H1 (cell line): ENCODE measurements around the gene DVL1. TPM values are rescaled to one million over a fixed set of nuclear protein-coding genes. Genes with fewer than 3 reads are reported as not detected.

ENCODE experiments used
- CTCF ChIA-PET: fragments of 300-600 bp; sonication (Branson Sonifier 250); formaldehyde crosslinking; loops from one replicate; lab custom pipeline; 2021; ENCODE audit not compliant: partially characterized antibody; lab: Charles Lee
- POLR2A ChIA-PET: fragments of 300-600 bp; sonication (Branson Sonifier 250); formaldehyde crosslinking; loops from one replicate; lab custom pipeline; 2021; ENCODE audit warnings: inconsistent platforms; ENCODE audit not compliant: partially characterized antibody; lab: Charles Lee
- DNase-seq, 2 experiments: peaks; one replicate each; pipeline versions ENCODE4 v3.0.0 to v3.0.0-alpha.2; 2010 to 2022; ENCODE audit warnings: low spot score in 2 of 2, low read depth in 1 of 2, mixed read lengths in 1 of 2
- FAIRE-seq: peaks from 2 replicates; lab custom pipeline; 2011; peaks lifted over from hg19 to GRCh38; lab: Jason Lieb, UNC
- H2AFZ ChIP-seq: 2 replicates; pipeline ENCODE4 v1.8.1; 2012; ENCODE audit warnings: low read length, inconsistent platforms
- H2AK5ac ChIP-seq: 2 replicates; pipeline ENCODE4 v1.6.1; 2013; ENCODE audit warnings: low read depth, low read length
- H2BK120ac ChIP-seq: replicated peaks from 2 replicates; pipeline ENCODE3; 2013; ENCODE audit warnings: low read depth, low read length, inconsistent platforms
- H2BK12ac ChIP-seq: 2 replicates; pipeline ENCODE4 v1.6.1; 2013; ENCODE audit warnings: low read depth, low read length
- H2BK15ac ChIP-seq: 2 replicates; pipeline ENCODE4 v1.6.1; 2013; ENCODE audit warnings: low read length
- H2BK20ac ChIP-seq: 2 replicates; pipeline ENCODE4 v1.6.1; 2013; ENCODE audit warnings: low read length
- H2BK5ac ChIP-seq: 2 replicates; pipeline ENCODE4 v1.6.1; 2013; ENCODE audit warnings: low read depth, low read length
- H3K14ac ChIP-seq: 2 replicates; pipeline ENCODE4 v1.6.1; 2013; ENCODE audit warnings: inconsistent platforms; ENCODE audit not compliant: insufficient read length
- H3K18ac ChIP-seq: 2 replicates; pipeline ENCODE4 v1.6.1; 2013; ENCODE audit warnings: low read length; ENCODE audit errors: extremely low read depth
- H3K23ac ChIP-seq: 2 replicates; pipeline ENCODE4 v1.6.1; 2013; ENCODE audit warnings: inconsistent platforms; ENCODE audit not compliant: insufficient read length
- H3K23me2 ChIP-seq: 2 replicates; pipeline ENCODE4 v1.6.1; 2013; ENCODE audit warnings: low read depth, low read length
- H3K27ac ChIP-seq: 2 replicates; pipeline ENCODE4 v1.6.1; 2011; ENCODE audit warnings: low read depth, low read length, inconsistent platforms
- H3K27me3 ChIP-seq, 4 experiments: replicated peaks in 1 of 4; 1 replicate in 1 of 4; 2 replicates in 3 of 4; pipeline versions ENCODE4 v1.6.1 to v1.8.1; 2011 to 2013; ENCODE audit warnings: low read length in 3 of 4, mild to moderate bottlenecking in 3 of 4, inconsistent platforms in 2 of 4, mixed read lengths in 2 of 4, moderate library complexity in 1 of 4; ENCODE audit not compliant: control insufficient read depth in 3 of 4, insufficient read depth in 3 of 4; ENCODE audit errors: extremely low read depth in 1 of 4
- H3K36me3 ChIP-seq, 4 experiments: 2 replicates each; pipeline versions ENCODE4 v1.6.1 to v1.8.1; 2011 to 2013; ENCODE audit warnings: mild to moderate bottlenecking in 4 of 4, low read length in 3 of 4, moderate library complexity in 2 of 4, control low read depth in 1 of 4, inconsistent platforms in 1 of 4; ENCODE audit not compliant: insufficient read depth in 4 of 4, control insufficient read depth in 2 of 4
- H3K4ac ChIP-seq: replicated peaks from 2 replicates; pipeline ENCODE3; 2013; ENCODE audit warnings: low read length, low read depth, mixed read lengths, inconsistent platforms; ENCODE audit not compliant: insufficient read length
- H3K4me1 ChIP-seq, 4 experiments: replicated peaks in 1 of 4; 1 replicate in 1 of 4; 2 replicates in 3 of 4; pipeline versions ENCODE4 v1.6.1 to v1.8.1; 2011 to 2013; ENCODE audit warnings: low read length in 3 of 4, inconsistent platforms in 2 of 4, mixed read lengths in 1 of 4; ENCODE audit not compliant: insufficient read depth in 4 of 4, control insufficient read depth in 3 of 4
- H3K4me2 ChIP-seq, 2 experiments: 2 replicates each; pipeline versions ENCODE4 v1.6.1 to v1.8.1; 2011 to 2013; ENCODE audit warnings: low read depth in 2 of 2, low read length in 2 of 2, control low read depth in 1 of 2, inconsistent platforms in 1 of 2, mild to moderate bottlenecking in 1 of 2; ENCODE audit not compliant: insufficient read depth in 1 of 2
- H3K4me3 ChIP-seq, 4 experiments: fragments of 200-600, 300-600 bp in 1 of 4; sonication (generic), shearing (Covaris generic), sonication (Bioruptor Twin) in 1 of 4; 2 replicates each; pipeline versions ENCODE4 v1.5.1 to v1.8.1; 2011 to 2016; ENCODE audit warnings: low read length in 4 of 4, low read depth in 3 of 4, control low read depth in 2 of 4, inconsistent platforms in 2 of 4, mild to moderate bottlenecking in 2 of 4, mixed read lengths in 1 of 4, moderate library complexity in 1 of 4; ENCODE audit not compliant: insufficient read depth in 2 of 4; ENCODE audit errors: extremely low read depth in 1 of 4
- H3K56ac ChIP-seq: replicated peaks from 2 replicates; pipeline ENCODE3; 2013; ENCODE audit warnings: low read depth, mild to moderate bottlenecking, mixed read lengths, low read length, inconsistent platforms; ENCODE audit not compliant: insufficient read length
- H3K79me1 ChIP-seq: 2 replicates; pipeline ENCODE4 v1.6.1; 2013; ENCODE audit warnings: low read depth, low read length, control low read depth
- H3K79me2 ChIP-seq, 2 experiments: 2 replicates each; pipeline versions ENCODE4 v1.6.1 to v1.8.1; 2012 to 2013; ENCODE audit warnings: low read length in 2 of 2, mild to moderate bottlenecking in 2 of 2, inconsistent platforms in 1 of 2; ENCODE audit not compliant: insufficient read depth in 2 of 2, control insufficient read depth in 1 of 2
- H3K9ac ChIP-seq, 4 experiments: replicated peaks in 1 of 4; 1 replicate in 1 of 4; 2 replicates in 3 of 4; pipeline versions ENCODE4 v1.6.1 to v1.8.1; 2011 to 2013; ENCODE audit warnings: low read depth in 3 of 4, low read length in 3 of 4, control low read depth in 2 of 4, mild to moderate bottlenecking in 2 of 4, moderate library complexity in 2 of 4, inconsistent platforms in 1 of 4; ENCODE audit errors: extremely low read depth in 1 of 4
- H3K9me3 ChIP-seq, 2 experiments: 2 replicates each; pipeline versions ENCODE4 v1.6.1 to v1.8.1; 2012 to 2013; ENCODE audit warnings: mild to moderate bottlenecking in 2 of 2, moderate library complexity in 2 of 2, control low read depth in 1 of 2, inconsistent platforms in 1 of 2, low read depth in 1 of 2, low read length in 1 of 2, mixed read lengths in 1 of 2; ENCODE audit not compliant: insufficient read depth in 2 of 2
- H4K20me1 ChIP-seq, 2 experiments: replicated peaks in 1 of 2; 2 replicates each; pipeline versions ENCODE3 to v1.8.1; 2011 to 2013; ENCODE audit warnings: inconsistent platforms in 2 of 2, low read length in 2 of 2, mild to moderate bottlenecking in 1 of 2; ENCODE audit not compliant: insufficient read depth in 2 of 2, control insufficient read depth in 1 of 2
- H4K5ac ChIP-seq: 2 replicates; pipeline ENCODE4 v1.6.1; 2013; ENCODE audit warnings: low read length, low read depth, mixed read lengths, inconsistent platforms; ENCODE audit not compliant: insufficient read length
- H4K8ac ChIP-seq: 2 replicates; pipeline ENCODE4 v1.8.0; 2013; ENCODE audit warnings: mild to moderate bottlenecking, moderate library complexity, low read length, inconsistent platforms; ENCODE audit not compliant: insufficient read depth; ENCODE audit errors: extremely low read depth
- H4K91ac ChIP-seq: replicated peaks from 2 replicates; pipeline ENCODE3; 2013; ENCODE audit warnings: low read length, mixed read lengths, inconsistent platforms; ENCODE audit not compliant: insufficient read length
- CBX8 ChIP-seq: fragments of 300-800, 300-1000 bp; sonication (generic); IDR thresholded peaks from 2 replicates; pipeline ENCODE4 v1.7.1; 2016; ENCODE audit warnings: low read depth, low read length, borderline replicate concordance
- POLR2AphosphoS5 ChIP-seq: IDR thresholded peaks from 2 replicates; pipeline ENCODE4 v1.6.1; 2011; ENCODE audit warnings: low read depth, low read length
- SIRT6 ChIP-seq: IDR thresholded peaks from one replicate; pipeline ENCODE4 v1.7.1; 2012; ENCODE audit warnings: low read length, inconsistent platforms
- SUZ12 ChIP-seq: fragments of 200-600 bp; sonication (generic); IDR thresholded peaks from 2 replicates; pipeline ENCODE4 v1.6.1; 2012; ENCODE audit warnings: mild to moderate bottlenecking, inconsistent platforms, low read length, moderate library complexity, mixed read lengths
- WGBS, 2 experiments: shearing (Covaris generic) in 1 of 2; methylation state at CpG; one replicate each; pipeline versions ENCODE4 v1.1.6 to v1.1.7; 2013 to 2015; ENCODE audit warnings: low lambda C conversion rate in 2 of 2, mixed read lengths in 2 of 2, inconsistent platforms in 1 of 2, low coverage in 1 of 2, missing lambda C conversion rate in 1 of 2; ENCODE audit not compliant: insufficient replicate concordance in 2 of 2, insufficient coverage in 1 of 2, insufficient read length in 1 of 2; ENCODE audit errors: extremely low coverage in 1 of 2, missing lambda C conversion rate in 1 of 2; 5-methylcytosine and 5-hydroxymethylcytosine counted together
- polyA plus RNA-seq, 7 experiments: library from polyadenylated mRNA; depleted of rRNA in 3 of 7; stranded (reverse) in 5 of 7; unstranded in 2 of 7; fragments of >200 nt in 5 of 7; fragments of 200-250 nt in 2 of 7; gene quantifications; 1 replicate in 5 of 7; 2 replicates in 1 of 7; 4 replicates in 1 of 7; pipeline versions ENCODE4 v1.2.1 to v1.2.3, GENCODE V29; 2011 to 2013; ENCODE audit warnings: missing spikeins in 2 of 7, mixed read lengths in 2 of 7
- total RNA-seq: library from RNA; stranded (reverse); fragmentation: NEBNext Ultra II Directional; extraction: Animal tissue kit (Norgen Biotek cat#: 25700); gene quantifications from 2 replicates; pipeline ENCODE4 v1.2.1, GENCODE V29; 2021

The DVL1 gene
- total and polyA plus RNA-seq, 2 of the 8 experiments (the other 6 are each of a cell fraction or from before 2014, with no cell fraction given): 39.4 to 58.9 TPM

- H2BK12ac ChIP-seq: peak overlapping the region; percentile 50; the same call in 1 of the 2 replicates
- H3K9me3 ChIP-seq: no peaks in the 10 kb centered on the region
- no peaks in the 10 kb centered on the region; the same call in 1 of the 2 replicates for H3K23me2 ChIP-seq
- H3K4me1 ChIP-seq: peaks cover 0 to 15% (median 6%) of the 10 kb centered on the region in 4 experiments; a peak in 6 of 7 replicates
- 0 out of 2 replicates have a peak overlapping the region, but pooled peaks have one; percentile 41 for H3K27ac ChIP-seq
- TF ChIP-seq SIRT6 (no peak), POLR2AphosphoS5 (peak; percentile 19; the same call in 1 of the 2 replicates), SUZ12 (no peak), CBX8 (no peak)
- peaks cover 0 to 10% of the 10 kb centered on the region in 2 experiments; a peak in 2 of 4 replicates for H3K79me2 ChIP-seq
- no peaks in the 10 kb centered on the region for H3K27me3 ChIP-seq
- FAIRE-seq (no peak), DNase-seq (no peak)
- peaks cover 17 to 50% (median 40%) of the 10 kb centered on the region in 4 experiments for H3K36me3 ChIP-seq
- no peak overlapping the region for H3K4me3 ChIP-seq
- peak overlapping the region; percentile 39 for H3K4ac ChIP-seq
- peak overlapping the region; percentile 82 for H4K91ac ChIP-seq
- no peak overlapping the region for H3K56ac ChIP-seq
- H4K5ac ChIP-seq: peak overlapping the region; percentile 44
- H3K18ac ChIP-seq: peak overlapping the region; percentile 90; the same call in 1 of the 2 replicates
- peak overlapping the region; percentile 60; the same call in 1 of the 2 replicates for H2AK5ac ChIP-seq
- H3K14ac ChIP-seq: no peak overlapping the region
- CTCF ChIA-PET: interaction anchor here (0.7 to 1.7 kb wide), 7 partner anchors 8 to 57 kb away, joined by 3 to 5 read pairs (median 3); no protein-coding TSS in a partner anchor
- H2BK5ac ChIP-seq: 0 out of 2 replicates have a peak overlapping the region, but pooled peaks have one; percentile 48
- H2BK15ac ChIP-seq: peak overlapping the region; percentile 92; the same call in 1 of the 2 replicates
- H4K20me1 ChIP-seq: peaks cover 10 to 23% of the 10 kb centered on the region in 2 experiments
- no peak overlapping the region for H2AFZ ChIP-seq
- peak overlapping the region in 1 of 4 experiments; percentile 6; a peak in 1 of 7 replicates for H3K9ac ChIP-seq
- H4K8ac ChIP-seq: no peak overlapping the region
- POLR2A ChIA-PET: interaction anchor here (0.9 to 10.1 kb wide), 11 partner anchors 10 to 78 kb away, joined by 3 to 134 read pairs (median 5); partner anchors contain the start of gene TAS1R3
- H3K4me2 ChIP-seq: peak overlapping the region; percentile 33 to 48; a peak in 2 of 4 replicates
- no peak overlapping the region for H2BK20ac ChIP-seq
- no peak overlapping the region for H2BK120ac ChIP-seq
- H3K79me1 ChIP-seq: peaks cover 10% of the 10 kb centered on the region
- WGBS, 2 experiments: 95% methylated on average over 22 of the region's 23 CpGs; no CpG with 5 or more reads in 1 of the 2 experiments
- H3K23ac ChIP-seq: no peak overlapping the region
These were observed 34.4 kb downstream of the DVL1 start for GRCh38 chr1:1314678-1315335.
